HG02642 (cell line): Measurements from ENCODE around the gene PTGFR.

Experiments used
- ATAC-seq: cut with Tn5 transposase; IDR thresholded peaks from one replicate; pipeline ENCODE4 v1.9.1; 2021; ENCODE audit warnings: mild to moderate bottlenecking; ENCODE audit not compliant: unreplicated experiment, poor library complexity

The PTGFR gene, protein sequence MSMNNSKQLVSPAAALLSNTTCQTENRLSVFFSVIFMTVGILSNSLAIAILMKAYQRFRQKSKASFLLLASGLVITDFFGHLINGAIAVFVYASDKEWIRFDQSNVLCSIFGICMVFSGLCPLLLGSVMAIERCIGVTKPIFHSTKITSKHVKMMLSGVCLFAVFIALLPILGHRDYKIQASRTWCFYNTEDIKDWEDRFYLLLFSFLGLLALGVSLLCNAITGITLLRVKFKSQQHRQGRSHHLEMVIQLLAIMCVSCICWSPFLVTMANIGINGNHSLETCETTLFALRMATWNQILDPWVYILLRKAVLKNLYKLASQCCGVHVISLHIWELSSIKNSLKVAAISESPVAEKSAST

GRCh38 chr1:78490861-78491450 lies at the start of gene PTGFR:
TSS of gene PTGFR (plus strand) at chr1:78490974. CDS start at chr1:78492744, 1,770 bp downstream.
- no peak for ATAC-seq

GRCh38 chr1:78441921-78442320 lies 48.9 kb upstream of the PTGFR start:
- no peak for ATAC-seq

GRCh38 chr1:78447086-78447485 lies 43.7 kb upstream of the PTGFR start:
- ATAC-seq, result no peak

DNA sequence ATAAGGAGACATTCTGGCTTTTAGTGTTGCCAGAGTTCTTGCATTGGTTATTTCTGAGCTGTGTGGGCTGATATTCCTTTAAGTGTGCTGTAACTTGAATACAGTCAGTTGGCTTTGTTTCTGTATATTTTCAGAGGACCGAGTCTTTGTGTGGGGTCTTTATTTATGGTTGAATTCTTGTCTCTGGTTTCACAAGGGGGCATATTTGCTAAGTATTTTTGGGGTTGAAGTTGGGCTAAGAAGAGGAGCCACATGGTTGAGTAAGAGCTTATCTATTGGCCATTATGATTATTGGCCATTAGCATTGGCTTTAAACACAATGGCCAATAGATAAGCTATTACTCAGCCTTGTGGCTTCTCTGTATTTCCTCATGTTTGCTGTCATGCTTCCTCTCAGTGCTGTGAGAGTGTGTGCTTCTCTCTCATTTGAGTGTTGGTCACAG lies 26.3 kb upstream of the PTGFR start:
- ATAC-seq, result no peak

GRCh38 chr1:78465143-78465542 lies 25.6 kb upstream of the PTGFR start:
- ATAC-seq, result no peak

DNA sequence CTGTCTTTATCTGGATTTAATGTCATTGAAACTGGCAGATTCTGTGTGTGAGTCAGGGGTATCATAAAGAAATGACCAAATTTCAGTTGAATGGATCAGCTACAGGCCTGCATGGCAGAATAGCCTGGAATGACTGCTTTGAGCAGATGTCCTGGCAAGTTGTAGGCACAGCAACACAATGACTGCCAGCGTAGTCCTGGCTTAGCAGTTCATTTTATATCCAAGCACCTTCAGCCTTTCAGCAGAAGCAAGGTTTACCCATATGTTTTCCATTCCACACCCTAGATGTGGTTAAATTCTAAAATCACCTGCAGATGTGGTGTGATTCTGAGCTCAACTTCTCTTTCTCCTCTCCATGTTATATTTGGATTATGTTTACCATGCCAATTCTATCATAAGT lies 22.3 kb upstream of the PTGFR start:
- no peak for ATAC-seq

- ATAC-seq, result no peak
These were observed 21.2 kb upstream of the PTGFR start for GRCh38 chr1:78469576-78469975.

DNA sequence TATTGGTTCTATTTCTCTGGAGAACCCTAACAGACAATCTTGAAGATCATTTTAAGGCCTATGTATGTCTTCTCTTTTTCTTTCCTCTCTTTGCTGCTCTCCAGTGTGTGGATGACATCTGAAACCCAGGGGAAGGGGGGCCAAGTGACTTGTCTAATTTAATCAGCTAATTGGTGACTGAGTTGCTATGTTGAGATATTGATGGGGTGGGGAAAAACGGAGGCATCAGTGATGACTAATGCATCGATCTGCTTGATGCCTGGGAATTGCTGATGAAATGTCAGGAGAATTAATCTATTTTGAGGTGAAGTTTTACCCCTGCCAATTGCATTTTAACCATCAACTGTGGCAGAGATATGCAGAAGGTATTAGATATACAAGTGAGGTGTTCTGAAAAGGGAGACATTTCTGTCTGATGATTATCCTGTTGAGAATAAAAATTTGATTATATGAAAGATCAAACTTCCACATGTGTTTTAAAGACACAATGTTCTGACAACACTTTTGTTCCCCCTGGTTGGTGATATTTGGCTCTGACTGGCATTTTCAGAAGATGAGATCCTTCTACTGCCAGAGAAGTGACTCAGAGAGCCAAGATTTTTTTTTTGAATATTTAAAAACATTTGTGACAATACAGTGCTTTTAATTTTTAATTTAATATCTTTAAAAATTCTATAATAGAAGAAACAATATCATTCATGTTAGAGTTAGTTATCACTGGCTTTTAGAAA lies 18.7 kb upstream of the PTGFR start:
- no peak for ATAC-seq

- no peak for ATAC-seq
These were observed 17.8 kb upstream of the PTGFR start for GRCh38 chr1:78472851-78473496.

DNA sequence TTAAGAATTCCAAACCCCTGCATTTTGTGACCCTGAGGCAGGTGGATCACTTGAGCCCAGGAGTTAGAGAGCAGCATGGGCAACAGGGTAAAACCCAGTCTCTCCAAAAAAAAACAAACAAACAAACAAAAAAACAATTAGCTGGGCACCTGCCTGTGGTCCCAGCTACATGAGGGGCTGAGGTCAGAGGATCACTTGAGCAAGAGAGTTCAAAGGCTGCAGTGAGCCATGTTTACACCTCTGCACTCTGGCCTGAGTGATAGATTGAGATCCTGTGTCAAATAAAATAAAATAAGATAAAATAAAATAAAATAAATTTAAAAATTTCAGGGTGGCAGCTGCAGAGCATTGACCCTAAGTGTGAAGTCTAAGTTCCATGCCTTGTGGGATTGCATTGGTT lies 16.7 kb upstream of the PTGFR start:
- ATAC-seq, result no peak

GRCh38 chr1:78475888-78476610 lies 14.7 kb upstream of the PTGFR start:
- no peak for ATAC-seq

GRCh38 chr1:78483903-78484302 lies 6.9 kb upstream of the PTGFR start:
- no peak for ATAC-seq

GRCh38 chr1:78491451-78492071 lies 787 bp downstream of the PTGFR start:
- ATAC-seq, result no peak

GRCh38 chr1:78492386-78492950 lies 1.7 kb downstream of the PTGFR start:
- ATAC-seq, result no peak

DNA sequence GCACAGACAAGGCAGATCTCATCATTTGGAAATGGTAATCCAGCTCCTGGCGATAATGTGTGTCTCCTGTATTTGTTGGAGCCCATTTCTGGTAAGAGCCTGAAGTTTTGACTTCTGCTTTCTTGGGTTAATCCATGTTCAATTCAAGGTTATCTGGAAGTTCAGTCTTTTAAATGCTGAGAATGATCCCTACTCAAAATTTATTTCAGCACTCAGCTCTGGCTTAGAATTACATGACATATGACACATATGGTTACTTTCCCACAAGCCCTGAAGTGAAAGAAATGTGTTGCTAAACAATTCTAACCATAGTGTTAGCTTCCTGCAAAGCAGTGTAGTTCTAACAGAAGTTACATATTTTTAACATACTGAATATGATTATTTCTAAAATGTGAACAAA lies 2.7 kb downstream of the PTGFR start:
- ATAC-seq, result no peak

DNA sequence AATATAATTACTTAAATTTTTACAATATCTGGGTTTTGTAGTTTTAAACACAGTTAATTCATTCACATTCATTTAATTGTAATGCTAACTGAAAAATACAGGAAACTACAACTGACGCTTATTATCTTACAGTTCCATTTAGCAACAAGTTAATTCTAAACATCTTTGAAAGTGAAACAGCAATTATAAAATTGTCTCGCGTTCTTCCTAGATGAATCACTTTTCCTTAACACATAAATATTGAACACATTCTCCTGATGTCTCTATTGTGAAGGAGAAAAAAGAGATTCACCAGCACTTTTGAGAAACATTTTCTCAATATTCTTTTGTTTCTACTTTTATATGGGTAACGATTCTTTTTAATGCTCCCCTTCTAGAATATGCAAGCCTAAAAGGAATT lies 6.4 kb downstream of the PTGFR start:
- no peak for ATAC-seq

DNA sequence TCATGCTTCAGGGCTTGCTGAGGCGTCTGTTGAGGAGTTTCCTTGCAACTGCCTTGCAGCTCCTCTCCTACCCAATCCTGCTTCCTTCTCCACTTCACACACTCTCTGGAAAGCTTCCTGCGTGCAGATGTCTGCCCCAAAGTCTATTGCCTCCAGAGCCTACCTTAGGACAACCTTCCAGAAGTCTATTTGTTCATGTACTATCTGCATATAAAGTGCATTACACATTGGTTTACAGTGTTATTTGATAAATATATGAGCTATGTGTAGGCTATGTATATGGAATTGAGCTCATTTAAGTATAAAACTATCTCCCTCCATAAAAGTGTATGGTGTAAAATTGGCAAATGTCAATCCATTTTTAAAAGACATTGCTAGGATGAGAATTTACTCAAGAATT lies 9.8 kb downstream of the PTGFR start:
- ATAC-seq, result no peak

DNA sequence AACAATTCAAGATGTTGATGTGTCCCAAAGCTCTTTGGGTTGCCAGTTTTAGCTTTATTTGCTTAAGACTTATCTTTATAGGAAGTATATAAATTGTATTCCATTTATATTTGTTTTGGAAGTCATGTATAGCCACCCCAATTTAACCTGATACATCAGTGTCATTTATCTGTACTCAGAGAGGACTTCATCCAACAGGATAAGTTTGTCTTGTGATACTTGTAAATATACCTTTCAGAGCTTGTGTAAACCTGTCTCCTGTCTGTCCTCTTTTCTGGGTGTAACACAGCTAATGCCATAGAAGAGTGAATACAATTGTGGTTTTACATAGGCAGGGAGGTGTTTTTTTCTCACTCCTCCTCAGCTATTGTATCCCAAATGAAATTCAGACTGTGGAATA lies 10.4 kb downstream of the PTGFR start:
- no peak for ATAC-seq

DNA sequence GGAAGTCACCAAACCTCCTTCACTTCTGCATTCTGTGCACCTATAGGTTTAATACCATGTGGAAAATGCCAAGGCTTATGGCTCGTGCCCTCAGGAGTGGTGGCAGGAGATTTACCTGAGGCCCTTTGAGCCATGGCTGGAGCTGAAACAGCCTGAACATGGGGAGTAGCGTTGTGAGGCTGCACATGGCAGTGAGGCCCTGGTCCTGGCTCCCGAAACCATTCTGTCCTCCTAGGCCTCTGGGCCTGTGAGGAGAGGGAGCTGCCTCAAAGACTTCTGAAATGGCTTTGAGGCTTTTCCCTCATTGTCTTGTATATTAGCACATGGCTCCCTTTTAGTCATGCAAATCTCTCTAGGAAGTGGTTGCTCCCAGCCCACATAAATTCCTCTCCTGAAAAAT lies 20.6 kb downstream of the PTGFR start:
- no peak for ATAC-seq

GRCh38 chr1:78516716-78517115 lies 25.9 kb downstream of the PTGFR start:
- ATAC-seq, result no peak
